Measurements from ENCODE around the gene UNC5C.

DNA sequence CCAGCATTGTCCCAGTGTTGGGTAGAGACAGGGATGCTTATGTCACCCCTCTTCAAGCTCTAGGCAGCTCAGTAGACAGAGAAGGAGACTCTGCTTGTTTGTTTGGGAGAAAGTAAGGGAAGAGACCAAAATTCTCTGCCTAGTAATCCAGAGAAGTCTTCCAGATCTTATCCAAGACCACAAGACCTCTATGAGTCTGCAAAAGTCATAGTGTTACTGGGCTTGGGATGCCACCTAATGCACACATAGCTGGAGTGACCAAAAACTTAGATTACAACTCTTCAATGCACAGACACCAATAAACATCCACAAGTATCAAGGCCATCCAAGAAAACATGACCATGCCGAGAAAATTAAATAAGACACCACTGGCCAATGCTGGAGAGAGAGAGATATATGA lies 205.5 kb downstream of the UNC5C start:
- TF ChIP-seq POLR2A (IDR thresholded peaks at IDR 0.05), result no peak
- TF ChIP-seq, protein P1, sequence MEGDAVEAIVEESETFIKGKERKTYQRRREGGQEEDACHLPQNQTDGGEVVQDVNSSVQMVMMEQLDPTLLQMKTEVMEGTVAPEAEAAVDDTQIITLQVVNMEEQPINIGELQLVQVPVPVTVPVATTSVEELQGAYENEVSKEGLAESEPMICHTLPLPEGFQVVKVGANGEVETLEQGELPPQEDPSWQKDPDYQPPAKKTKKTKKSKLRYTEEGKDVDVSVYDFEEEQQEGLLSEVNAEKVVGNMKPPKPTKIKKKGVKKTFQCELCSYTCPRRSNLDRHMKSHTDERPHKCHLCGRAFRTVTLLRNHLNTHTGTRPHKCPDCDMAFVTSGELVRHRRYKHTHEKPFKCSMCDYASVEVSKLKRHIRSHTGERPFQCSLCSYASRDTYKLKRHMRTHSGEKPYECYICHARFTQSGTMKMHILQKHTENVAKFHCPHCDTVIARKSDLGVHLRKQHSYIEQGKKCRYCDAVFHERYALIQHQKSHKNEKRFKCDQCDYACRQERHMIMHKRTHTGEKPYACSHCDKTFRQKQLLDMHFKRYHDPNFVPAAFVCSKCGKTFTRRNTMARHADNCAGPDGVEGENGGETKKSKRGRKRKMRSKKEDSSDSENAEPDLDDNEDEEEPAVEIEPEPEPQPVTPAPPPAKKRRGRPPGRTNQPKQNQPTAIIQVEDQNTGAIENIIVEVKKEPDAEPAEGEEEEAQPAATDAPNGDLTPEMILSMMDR (IDR thresholded peaks at IDR 0.05), result no peak

Measured in tibial nerve (tissue), 3 donors.